H9 (cell line): ENCODE data around the gene SLC18B1. TPM values are rescaled to one million over a fixed set of nuclear protein-coding genes. Genes with fewer than 3 reads are reported as not detected.

Experiments
- DNase-seq: peaks from one replicate; pipeline ENCODE4 v3.0.0-alpha.2; 2017
- H2AFZ ChIP-seq: one replicate; pipeline ENCODE4 v1.6.1; 2013; ENCODE audit warnings: mild to moderate bottlenecking, low read length, control low read depth, moderate library complexity
- H2AK5ac ChIP-seq: 2 replicates; pipeline ENCODE4 v1.6.1; 2013; ENCODE audit warnings: low read length, control low read depth, mixed read lengths; ENCODE audit not compliant: insufficient read length
- H2BK120ac ChIP-seq: one replicate; pipeline ENCODE4 v1.6.1; 2013; ENCODE audit warnings: low read depth, mild to moderate bottlenecking, low read length, control low read depth, inconsistent platforms; ENCODE audit not compliant: poor library complexity, severe bottlenecking
- H2BK12ac ChIP-seq: 2 replicates; pipeline ENCODE4 v1.6.1; 2013; ENCODE audit warnings: low read length, control low read depth, mixed read lengths, low read depth; ENCODE audit not compliant: insufficient read length
- H2BK15ac ChIP-seq: 2 replicates; pipeline ENCODE4 v1.6.1; 2013; ENCODE audit warnings: low read depth, low read length, control low read depth
- H2BK20ac ChIP-seq: one replicate; pipeline ENCODE4 v1.6.1; 2013; ENCODE audit warnings: low read depth, mild to moderate bottlenecking, low read length, control low read depth, inconsistent platforms; ENCODE audit not compliant: poor library complexity, severe bottlenecking
- H2BK5ac ChIP-seq: 2 replicates; pipeline ENCODE4 v1.6.1; 2013; ENCODE audit warnings: low read length, control low read depth, mixed read lengths; ENCODE audit not compliant: insufficient read length
- H3K14ac ChIP-seq: 2 replicates; pipeline ENCODE4 v1.6.1; 2013; ENCODE audit warnings: low read length, control low read depth; ENCODE audit not compliant: insufficient read depth
- H3K18ac ChIP-seq: 2 replicates; pipeline ENCODE4 v1.6.1; 2013; ENCODE audit warnings: low read depth, mild to moderate bottlenecking, mixed read lengths, low read length, control low read depth; ENCODE audit not compliant: insufficient read length
- H3K23ac ChIP-seq: 2 replicates; pipeline ENCODE4 v1.6.1; 2013; ENCODE audit warnings: low read length, control low read depth, mixed read lengths, low read depth; ENCODE audit not compliant: insufficient read length
- H3K23me2 ChIP-seq: 2 replicates; pipeline ENCODE4 v1.6.1; 2013; ENCODE audit warnings: low read depth, mild to moderate bottlenecking, mixed read lengths, low read length, control low read depth; ENCODE audit not compliant: insufficient read length, poor library complexity, severe bottlenecking
- H3K27ac ChIP-seq: 2 replicates; pipeline ENCODE4 v1.5.1; 2013; ENCODE audit warnings: low read length, control low read depth, mixed read lengths, low read depth; ENCODE audit not compliant: insufficient read length
- H3K27me3 ChIP-seq: 2 replicates; pipeline ENCODE4 v1.6.1; 2013; ENCODE audit warnings: low read length, control low read depth, inconsistent platforms; ENCODE audit not compliant: insufficient read depth
- H3K4ac ChIP-seq: 2 replicates; pipeline ENCODE4 v1.6.1; 2013; ENCODE audit warnings: low read depth, mild to moderate bottlenecking, control low read depth, inconsistent platforms, low read length, moderate library complexity
- H3K4me1 ChIP-seq: 2 replicates; pipeline ENCODE4 v1.6.1; 2013; ENCODE audit warnings: low read length, control low read depth, inconsistent platforms; ENCODE audit not compliant: insufficient read depth
- H3K4me2 ChIP-seq: 2 replicates; pipeline ENCODE4 v1.6.1; 2013; ENCODE audit warnings: low read length, control low read depth, mixed read lengths; ENCODE audit not compliant: insufficient read length, insufficient read depth
- H3K56ac ChIP-seq: 2 replicates; pipeline ENCODE4 v1.6.1; 2013; ENCODE audit warnings: low read depth, mild to moderate bottlenecking, mixed read lengths, low read length, control low read depth; ENCODE audit not compliant: insufficient read length
- H3K79me1 ChIP-seq: 2 replicates; pipeline ENCODE4 v1.6.1; 2013; ENCODE audit warnings: low read depth, mild to moderate bottlenecking, moderate library complexity, low read length, control low read depth, inconsistent platforms; ENCODE audit not compliant: insufficient read depth, poor library complexity, severe bottlenecking
- H3K79me2 ChIP-seq: 2 replicates; pipeline ENCODE4 v1.6.1; 2013; ENCODE audit warnings: low read length, control low read depth, inconsistent platforms; ENCODE audit not compliant: insufficient read depth
- H3K9ac ChIP-seq: 2 replicates; pipeline ENCODE4 v1.6.1; 2013; ENCODE audit warnings: low read length, control low read depth, mixed read lengths; ENCODE audit not compliant: insufficient read length; ENCODE audit errors: extremely low read depth
- H3K9me3 ChIP-seq: one replicate; pipeline ENCODE4 v1.6.1; 2013; ENCODE audit warnings: low read depth, low read length, inconsistent platforms; ENCODE audit not compliant: control insufficient read depth
- H3T11ph ChIP-seq: one replicate; pipeline ENCODE4 v1.6.1; 2013; ENCODE audit warnings: mild to moderate bottlenecking, low read length, control low read depth, inconsistent platforms
- H4K20me1 ChIP-seq: one replicate; pipeline ENCODE4 v1.6.1; 2013; ENCODE audit not compliant: control insufficient read depth, insufficient read length, insufficient read depth
- H4K5ac ChIP-seq: 2 replicates; pipeline ENCODE4 v1.6.1; 2013; ENCODE audit warnings: low read depth, mild to moderate bottlenecking, mixed read lengths, low read length, control low read depth; ENCODE audit not compliant: insufficient read length
- H4K8ac ChIP-seq: replicated peaks from 2 replicates; pipeline ENCODE4 v1.6.1; 2013; ENCODE audit warnings: low read length, control low read depth, mixed read lengths, low read depth; ENCODE audit not compliant: insufficient read length
- H4K91ac ChIP-seq: 2 replicates; pipeline ENCODE4 v1.6.1; 2013; ENCODE audit warnings: low read depth, mild to moderate bottlenecking, moderate library complexity, mixed read lengths, low read length, control low read depth; ENCODE audit not compliant: insufficient read length
- H3K27ac Mint-ChIP-seq, 3 experiments: 2 replicates in 2 of 3; 3 replicates in 1 of 3; pipeline ENCODE4 v1.8.0; 2020 to 2021; ENCODE audit warnings: mixed read lengths in 3 of 3, mild to moderate bottlenecking in 1 of 3, moderate library complexity in 1 of 3
- H3K27me3 Mint-ChIP-seq: 2 replicates; pipeline ENCODE4 v1.8.0; 2021; ENCODE audit warnings: low read depth, mild to moderate bottlenecking, moderate library complexity, mixed read lengths
- H3K36me3 Mint-ChIP-seq, 3 experiments: 2 replicates in 2 of 3; 3 replicates in 1 of 3; pipeline ENCODE4 v1.8.0; 2020 to 2021; ENCODE audit warnings: low read depth in 3 of 3, mixed read lengths in 3 of 3; ENCODE audit not compliant: insufficient read depth in 1 of 3
- H3K4me1 Mint-ChIP-seq, 2 experiments: 2 replicates each; pipeline ENCODE4 v1.8.0; 2020; ENCODE audit warnings: mixed read lengths in 2 of 2
- H3K4me3 Mint-ChIP-seq, 2 experiments: 2 replicates in 1 of 2; 3 replicates in 1 of 2; pipeline ENCODE4 v1.8.0; 2020 to 2021; ENCODE audit warnings: mild to moderate bottlenecking in 2 of 2, mixed read lengths in 2 of 2, moderate library complexity in 1 of 2
- H3K9me3 Mint-ChIP-seq, 2 experiments: 2 replicates in 1 of 2; 3 replicates in 1 of 2; pipeline ENCODE4 v1.8.0; 2020; ENCODE audit warnings: mild to moderate bottlenecking in 2 of 2, mixed read lengths in 2 of 2, moderate library complexity in 1 of 2
- CTCF ChIP-seq: fragments of 200-600 bp; sonication (generic); conservative IDR thresholded peaks from 3 replicates; pipeline ENCODE4 v1.8.0; 2021; ENCODE audit warnings: antibody characterized with exemption, mild to moderate bottlenecking
- WGBS: extraction: QIAGEN DNeasy Blood & Tissue Kit; methylation state at CpG from one replicate; pipeline ENCODE4 v1.1.7; 2013; ENCODE audit warnings: missing lambda C conversion rate, low lambda C conversion rate, mixed read lengths; ENCODE audit not compliant: insufficient read length; ENCODE audit errors: extremely low coverage; 5-methylcytosine and 5-hydroxymethylcytosine counted together
- total RNA-seq: library from RNA; stranded (reverse); gene quantifications from 2 replicates; pipeline ENCODE4 v1.2.1, GENCODE V29; 2021

The SLC18B1 gene
- total RNA-seq, 1 experiment from 2014 or later: 19.8 TPM

- H2AFZ ChIP-seq: no peak overlapping the region
- WGBS: no CpG with 5 or more reads among the region's 4 CpGs
These were observed 55.9 kb downstream of the SLC18B1 start for GRCh38 chr6:132742495-132742894.

More at GRCh38 chr6:132742495-132742894, 55.9 kb downstream of the SLC18B1 start:
- H4K8ac ChIP-seq: no peak overlapping the region
- no peak overlapping the region for H2BK15ac ChIP-seq
- no peak for TF ChIP-seq CTCF
- no peaks in the 10 kb centered on the region; a peak in 1 of 5 replicates for H3K9me3 Mint-ChIP-seq
- no peaks in the 10 kb centered on the region for H3K36me3 Mint-ChIP-seq
- H3K27ac Mint-ChIP-seq: no peak overlapping the region
- H3K56ac ChIP-seq: no peak overlapping the region
- no peak overlapping the region for H2BK5ac ChIP-seq
- DNase-seq: no peak
- H3K4me3 Mint-ChIP-seq: no peak overlapping the region
- no peaks in the 10 kb centered on the region for H3K4me1 ChIP-seq
- no peak overlapping the region for H3K14ac ChIP-seq
- no peak overlapping the region for H3K27ac ChIP-seq
- no peaks in the 10 kb centered on the region; the same call in none of the 2 replicates for H3K27me3 Mint-ChIP-seq
- H3K4me1 Mint-ChIP-seq: no peaks in the 10 kb centered on the region
- H3K4ac ChIP-seq: no peak overlapping the region
- H4K91ac ChIP-seq: no peak overlapping the region
- H3T11ph ChIP-seq: no peak overlapping the region
- H3K4me2 ChIP-seq: no peak overlapping the region
- H2BK20ac ChIP-seq: no peak overlapping the region
- H3K79me1 ChIP-seq: no peaks in the 10 kb centered on the region
- no peak overlapping the region for H2BK120ac ChIP-seq
- no peaks in the 10 kb centered on the region for H3K9me3 ChIP-seq
- H3K23ac ChIP-seq: no peak overlapping the region
- H3K23me2 ChIP-seq: no peaks in the 10 kb centered on the region
- H3K9ac ChIP-seq: no peak overlapping the region
- H2AK5ac ChIP-seq: no peak overlapping the region
- no peaks in the 10 kb centered on the region for H3K79me2 ChIP-seq
- H3K27me3 ChIP-seq: no peaks in the 10 kb centered on the region
- H2BK12ac ChIP-seq: no peak overlapping the region
- no peaks in the 10 kb centered on the region for H4K20me1 ChIP-seq
- H3K18ac ChIP-seq: no peak overlapping the region
- no peak overlapping the region for H4K5ac ChIP-seq
